HG03280 (cell line): ENCODE results near the gene GOPC.
"Not testable (repeated sequence)": the region's sequence is repeated elsewhere in the genome, so short reads cannot be mapped to it uniquely, and the experiment has no call there.

ENCODE experiments used
- ATAC-seq: cut with Tn5 transposase; IDR thresholded peaks from one replicate; pipeline ENCODE4 v1.9.1; 2021; ENCODE audit warnings: mild to moderate bottlenecking, moderate library complexity; ENCODE audit not compliant: unreplicated experiment

The GOPC gene

GRCh38 chr6:117518870-117519269, 83.4 kb downstream of the GOPC start:
- ATAC-seq, result no peak

GRCh38 chr6:117517995-117518394, 84.3 kb downstream of the GOPC start:
- not testable (repeated sequence) for ATAC-seq

GRCh38 chr6:117515326-117515725, 87.0 kb downstream of the GOPC start:
- no peak for ATAC-seq

GRCh38 chr6:117514655-117515054, 87.7 kb downstream of the GOPC start:
- ATAC-seq, result no peak

- no peak for ATAC-seq
These were observed 88.4 kb downstream of the GOPC start for GRCh38 chr6:117513778-117514365.

- ATAC-seq, result no peak
These were observed 89.2 kb downstream of the GOPC start for GRCh38 chr6:117512987-117513573.

- ATAC-seq, result no peak
These were observed 90.1 kb downstream of the GOPC start for GRCh38 chr6:117512056-117512828.
